NT2/D1 (cell line): ENCODE results near the gene SNED1.

Experiments
- YY1 ChIP-seq: IDR thresholded peaks from 2 replicates; pipeline ENCODE4 v1.6.1; 2011; ENCODE audit not compliant: insufficient read length, insufficient read depth
- ZNF274 ChIP-seq: IDR thresholded peaks from 2 replicates; pipeline ENCODE4 v1.6.1; 2011; ENCODE audit warnings: mild to moderate bottlenecking, low read depth, low read length

DNA sequence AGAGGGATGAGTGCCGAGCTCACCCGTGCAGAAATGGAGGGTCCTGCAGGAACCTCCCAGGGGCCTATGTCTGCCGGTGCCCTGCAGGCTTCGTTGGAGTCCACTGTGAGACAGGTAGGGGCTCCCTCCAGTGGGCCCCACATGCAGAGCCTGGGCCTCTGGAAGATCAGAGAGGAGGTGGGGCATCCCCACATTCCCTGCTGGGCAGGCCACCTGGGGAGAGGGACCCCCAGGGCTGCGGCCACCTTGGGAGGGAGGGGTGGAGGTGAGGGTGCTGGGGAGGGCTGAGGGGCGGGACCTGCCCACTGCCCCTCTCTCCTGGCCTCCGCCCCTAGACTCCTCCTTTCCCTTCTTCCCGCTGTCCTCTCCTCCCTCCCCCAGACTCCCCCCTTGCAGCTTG, 65.2 kb downstream of the SNED1 start:
- TF ChIP-seq ZNF274 = no peak
- no peak for TF ChIP-seq YY1
